ENCODE measurements around the gene CLASP1.
"Not testable (repeated sequence)": the region's sequence is repeated elsewhere in the genome, so short reads cannot be mapped to it uniquely, and the experiment has no call there.

CLASP1 gene

GRCh38 chr2:121695171-121695451 is 45.8 kb upstream of the CLASP1 start (continued):
- TF ChIP-seq CREB5 (CRISPR knock-in tag; IDR thresholded peaks at IDR 0.05; ENCODE audit: low read depth): no peak

DNA sequence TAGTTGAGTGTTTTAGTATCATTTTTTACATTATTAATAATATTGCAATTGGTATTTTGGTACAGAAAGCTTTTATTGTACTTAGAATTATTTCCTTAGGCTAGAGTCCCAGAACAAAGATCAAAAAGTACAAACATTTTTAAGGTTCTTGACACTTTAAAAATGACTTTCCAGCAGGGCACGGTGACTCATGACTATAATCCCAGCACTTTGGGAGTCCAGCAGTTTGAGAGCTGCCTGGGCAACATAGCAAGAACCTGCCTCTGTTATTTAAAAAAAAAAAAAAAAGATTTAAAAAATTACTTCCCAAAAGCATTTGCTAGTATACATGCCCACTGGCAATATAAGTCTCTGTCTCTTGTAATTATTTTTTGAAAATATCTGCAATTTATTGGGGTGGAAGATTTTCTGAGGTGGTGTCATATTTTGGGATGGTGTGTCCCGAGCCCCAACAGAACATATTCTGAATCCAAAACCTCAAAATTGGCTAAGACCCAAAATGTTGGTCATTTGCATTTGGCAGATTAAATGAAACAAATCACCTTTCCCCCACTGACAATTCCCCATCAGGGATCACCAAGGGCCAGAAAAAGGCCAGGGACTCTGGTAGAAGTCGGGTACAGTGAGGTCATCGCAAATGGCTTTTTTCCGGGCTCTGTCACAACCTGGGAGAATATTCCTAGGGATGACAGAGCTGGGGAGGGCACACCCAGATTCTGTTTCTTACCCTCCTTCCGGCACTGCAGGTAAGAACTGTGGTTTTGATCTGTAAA is 45.3 kb upstream of the CLASP1 start:
- ATAC-seq: peak; percentile 60
- TF ChIP-seq TCF4 (CRISPR knock-in tag; IDR thresholded peaks at IDR 0.05; ENCODE audit: borderline replicate concordance) (no peak), ZNF70 (CRISPR knock-in tag; IDR thresholded peaks at IDR 0.05) (no peak), ZC3H10 (CRISPR knock-in tag; IDR thresholded peaks at IDR 0.05) (no peak), ZFP30 (CRISPR knock-in tag; IDR thresholded peaks at IDR 0.05) (no peak), OSR1 (CRISPR knock-in tag; IDR thresholded peaks at IDR 0.05) (no peak), CREB5 (CRISPR knock-in tag; IDR thresholded peaks at IDR 0.05; ENCODE audit: low read depth) (no peak), ESRRG (CRISPR knock-in tag; IDR thresholded peaks at IDR 0.05) (no peak)

DNA sequence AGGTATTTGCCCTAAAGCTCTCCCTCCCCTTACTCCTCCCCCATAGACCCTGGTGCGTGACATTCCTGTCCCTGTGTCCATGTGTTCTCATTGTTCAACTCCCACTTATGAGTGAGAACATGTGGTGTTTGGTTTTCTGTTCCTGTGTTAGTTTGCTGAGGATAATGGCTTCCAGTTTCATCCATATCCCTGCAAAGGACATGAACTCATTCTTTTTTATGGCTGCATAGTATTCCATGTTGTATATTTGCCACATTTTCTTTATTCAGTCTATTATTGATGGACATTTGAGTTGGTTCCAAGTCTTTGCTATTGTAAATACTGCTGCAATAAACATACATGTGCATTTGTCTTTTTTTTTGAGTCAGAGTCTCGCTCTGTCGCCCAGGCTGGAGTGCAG is 41.3 kb upstream of the CLASP1 start:
- not testable (repeated sequence) for ATAC-seq

GRCh38 chr2:121690095-121690494 is 40.8 kb upstream of the CLASP1 start:
- TF ChIP-seq ZNF70 (CRISPR knock-in tag; IDR thresholded peaks at IDR 0.05) (no peak), BACH2 (CRISPR knock-in tag; IDR thresholded peaks at IDR 0.05; ENCODE audit: borderline replicate concordance) (no peak), OSR1 (CRISPR knock-in tag; IDR thresholded peaks at IDR 0.05) (no peak), TOX (CRISPR knock-in tag; IDR thresholded peaks at IDR 0.05; ENCODE audit: borderline replicate concordance) (no peak), RARB (CRISPR knock-in tag; IDR thresholded peaks at IDR 0.05) (no peak), ZNF565 (CRISPR knock-in tag; conservative IDR thresholded peaks at IDR 0.05; ENCODE audit: low read depth) (no peak), ZNF8 (CRISPR knock-in tag; IDR thresholded peaks at IDR 0.05) (no peak), CREB5 (CRISPR knock-in tag; IDR thresholded peaks at IDR 0.05; ENCODE audit: low read depth) (no peak), ARNTL (CRISPR knock-in tag; IDR thresholded peaks at IDR 0.05; ENCODE audit: borderline replicate concordance, low read depth) (no peak), ISL1 (CRISPR knock-in tag; IDR thresholded peaks at IDR 0.05) (no peak), ZFP3 (CRISPR knock-in tag; IDR thresholded peaks at IDR 0.05) (no peak), CSDC2 (CRISPR knock-in tag; IDR thresholded peaks at IDR 0.05) (no peak), TSHZ2 (CRISPR knock-in tag; IDR thresholded peaks at IDR 0.05) (no peak), ESRRG (CRISPR knock-in tag; IDR thresholded peaks at IDR 0.05) (no peak), CSRNP3 (CRISPR knock-in tag; IDR thresholded peaks at IDR 0.05) (no peak), ZFP30 (CRISPR knock-in tag; IDR thresholded peaks at IDR 0.05) (no peak)
- TF ChIP-seq, protein P1, sequence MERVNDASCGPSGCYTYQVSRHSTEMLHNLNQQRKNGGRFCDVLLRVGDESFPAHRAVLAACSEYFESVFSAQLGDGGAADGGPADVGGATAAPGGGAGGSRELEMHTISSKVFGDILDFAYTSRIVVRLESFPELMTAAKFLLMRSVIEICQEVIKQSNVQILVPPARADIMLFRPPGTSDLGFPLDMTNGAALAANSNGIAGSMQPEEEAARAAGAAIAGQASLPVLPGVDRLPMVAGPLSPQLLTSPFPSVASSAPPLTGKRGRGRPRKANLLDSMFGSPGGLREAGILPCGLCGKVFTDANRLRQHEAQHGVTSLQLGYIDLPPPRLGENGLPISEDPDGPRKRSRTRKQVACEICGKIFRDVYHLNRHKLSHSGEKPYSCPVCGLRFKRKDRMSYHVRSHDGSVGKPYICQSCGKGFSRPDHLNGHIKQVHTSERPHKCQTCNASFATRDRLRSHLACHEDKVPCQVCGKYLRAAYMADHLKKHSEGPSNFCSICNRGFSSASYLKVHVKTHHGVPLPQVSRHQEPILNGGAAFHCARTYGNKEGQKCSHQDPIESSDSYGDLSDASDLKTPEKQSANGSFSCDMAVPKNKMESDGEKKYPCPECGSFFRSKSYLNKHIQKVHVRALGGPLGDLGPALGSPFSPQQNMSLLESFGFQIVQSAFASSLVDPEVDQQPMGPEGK (CRISPR knock-in tag; IDR thresholded peaks at IDR 0.05; ENCODE audit: borderline replicate concordance): no peak
- ATAC-seq: no peak

Measured in SK-N-SH treated with all-trans-retinoic acid at 6 μM for 48 hours (cell line).